H1 (cell line): ENCODE data around the gene P2RX7. TPM values are rescaled to one million over a fixed set of nuclear protein-coding genes. Genes with fewer than 3 reads are reported as not detected.

Experiments used
- CTCF ChIA-PET: fragments of 300-600 bp; sonication (Branson Sonifier 250); formaldehyde crosslinking; loops from one replicate; lab custom pipeline; 2021; ENCODE audit not compliant: partially characterized antibody; lab: Charles Lee
- POLR2A ChIA-PET: fragments of 300-600 bp; sonication (Branson Sonifier 250); formaldehyde crosslinking; loops from one replicate; lab custom pipeline; 2021; ENCODE audit warnings: inconsistent platforms; ENCODE audit not compliant: partially characterized antibody; lab: Charles Lee
- DNase-seq, 2 experiments: peaks; one replicate each; pipeline versions ENCODE4 v3.0.0 to v3.0.0-alpha.2; 2010 to 2022; ENCODE audit warnings: low spot score in 2 of 2, low read depth in 1 of 2, mixed read lengths in 1 of 2
- FAIRE-seq: peaks from 2 replicates; lab custom pipeline; 2011; peaks lifted over from hg19 to GRCh38; lab: Jason Lieb, UNC
- H2AFZ ChIP-seq: 2 replicates; pipeline ENCODE4 v1.8.1; 2012; ENCODE audit warnings: low read length, inconsistent platforms
- H2AK5ac ChIP-seq: 2 replicates; pipeline ENCODE4 v1.6.1; 2013; ENCODE audit warnings: low read depth, low read length
- H2BK120ac ChIP-seq: replicated peaks from 2 replicates; pipeline ENCODE3; 2013; ENCODE audit warnings: low read depth, low read length, inconsistent platforms
- H2BK12ac ChIP-seq: 2 replicates; pipeline ENCODE4 v1.6.1; 2013; ENCODE audit warnings: low read depth, low read length
- H2BK15ac ChIP-seq: 2 replicates; pipeline ENCODE4 v1.6.1; 2013; ENCODE audit warnings: low read length
- H2BK20ac ChIP-seq: 2 replicates; pipeline ENCODE4 v1.6.1; 2013; ENCODE audit warnings: low read length
- H2BK5ac ChIP-seq: 2 replicates; pipeline ENCODE4 v1.6.1; 2013; ENCODE audit warnings: low read depth, low read length
- H3K14ac ChIP-seq: 2 replicates; pipeline ENCODE4 v1.6.1; 2013; ENCODE audit warnings: inconsistent platforms; ENCODE audit not compliant: insufficient read length
- H3K18ac ChIP-seq: 2 replicates; pipeline ENCODE4 v1.6.1; 2013; ENCODE audit warnings: low read length; ENCODE audit errors: extremely low read depth
- H3K23ac ChIP-seq: 2 replicates; pipeline ENCODE4 v1.6.1; 2013; ENCODE audit warnings: inconsistent platforms; ENCODE audit not compliant: insufficient read length
- H3K23me2 ChIP-seq: 2 replicates; pipeline ENCODE4 v1.6.1; 2013; ENCODE audit warnings: low read depth, low read length
- H3K27ac ChIP-seq: 2 replicates; pipeline ENCODE4 v1.6.1; 2011; ENCODE audit warnings: low read depth, low read length, inconsistent platforms
- H3K27me3 ChIP-seq, 4 experiments: replicated peaks in 1 of 4; 1 replicate in 1 of 4; 2 replicates in 3 of 4; pipeline versions ENCODE4 v1.6.1 to v1.8.1; 2011 to 2013; ENCODE audit warnings: low read length in 3 of 4, mild to moderate bottlenecking in 3 of 4, inconsistent platforms in 2 of 4, mixed read lengths in 2 of 4, moderate library complexity in 1 of 4; ENCODE audit not compliant: control insufficient read depth in 3 of 4, insufficient read depth in 3 of 4; ENCODE audit errors: extremely low read depth in 1 of 4
- H3K36me3 ChIP-seq, 4 experiments: 2 replicates each; pipeline versions ENCODE4 v1.6.1 to v1.8.1; 2011 to 2013; ENCODE audit warnings: mild to moderate bottlenecking in 4 of 4, low read length in 3 of 4, moderate library complexity in 2 of 4, control low read depth in 1 of 4, inconsistent platforms in 1 of 4; ENCODE audit not compliant: insufficient read depth in 4 of 4, control insufficient read depth in 2 of 4
- H3K4ac ChIP-seq: replicated peaks from 2 replicates; pipeline ENCODE3; 2013; ENCODE audit warnings: low read length, low read depth, mixed read lengths, inconsistent platforms; ENCODE audit not compliant: insufficient read length
- H3K4me1 ChIP-seq, 4 experiments: replicated peaks in 1 of 4; 1 replicate in 1 of 4; 2 replicates in 3 of 4; pipeline versions ENCODE4 v1.6.1 to v1.8.1; 2011 to 2013; ENCODE audit warnings: low read length in 3 of 4, inconsistent platforms in 2 of 4, mixed read lengths in 1 of 4; ENCODE audit not compliant: insufficient read depth in 4 of 4, control insufficient read depth in 3 of 4
- H3K4me2 ChIP-seq, 2 experiments: 2 replicates each; pipeline versions ENCODE4 v1.6.1 to v1.8.1; 2011 to 2013; ENCODE audit warnings: low read depth in 2 of 2, low read length in 2 of 2, control low read depth in 1 of 2, inconsistent platforms in 1 of 2, mild to moderate bottlenecking in 1 of 2; ENCODE audit not compliant: insufficient read depth in 1 of 2
- H3K4me3 ChIP-seq, 4 experiments: fragments of 200-600, 300-600 bp in 1 of 4; sonication (generic), shearing (Covaris generic), sonication (Bioruptor Twin) in 1 of 4; 2 replicates each; pipeline versions ENCODE4 v1.5.1 to v1.8.1; 2011 to 2016; ENCODE audit warnings: low read length in 4 of 4, low read depth in 3 of 4, control low read depth in 2 of 4, inconsistent platforms in 2 of 4, mild to moderate bottlenecking in 2 of 4, mixed read lengths in 1 of 4, moderate library complexity in 1 of 4; ENCODE audit not compliant: insufficient read depth in 2 of 4; ENCODE audit errors: extremely low read depth in 1 of 4
- H3K56ac ChIP-seq: replicated peaks from 2 replicates; pipeline ENCODE3; 2013; ENCODE audit warnings: low read depth, mild to moderate bottlenecking, mixed read lengths, low read length, inconsistent platforms; ENCODE audit not compliant: insufficient read length
- H3K79me1 ChIP-seq: 2 replicates; pipeline ENCODE4 v1.6.1; 2013; ENCODE audit warnings: low read depth, low read length, control low read depth
- H3K79me2 ChIP-seq, 2 experiments: 2 replicates each; pipeline versions ENCODE4 v1.6.1 to v1.8.1; 2012 to 2013; ENCODE audit warnings: low read length in 2 of 2, mild to moderate bottlenecking in 2 of 2, inconsistent platforms in 1 of 2; ENCODE audit not compliant: insufficient read depth in 2 of 2, control insufficient read depth in 1 of 2
- H3K9ac ChIP-seq, 4 experiments: replicated peaks in 1 of 4; 1 replicate in 1 of 4; 2 replicates in 3 of 4; pipeline versions ENCODE4 v1.6.1 to v1.8.1; 2011 to 2013; ENCODE audit warnings: low read depth in 3 of 4, low read length in 3 of 4, control low read depth in 2 of 4, mild to moderate bottlenecking in 2 of 4, moderate library complexity in 2 of 4, inconsistent platforms in 1 of 4; ENCODE audit errors: extremely low read depth in 1 of 4
- H3K9me3 ChIP-seq, 2 experiments: 2 replicates each; pipeline versions ENCODE4 v1.6.1 to v1.8.1; 2012 to 2013; ENCODE audit warnings: mild to moderate bottlenecking in 2 of 2, moderate library complexity in 2 of 2, control low read depth in 1 of 2, inconsistent platforms in 1 of 2, low read depth in 1 of 2, low read length in 1 of 2, mixed read lengths in 1 of 2; ENCODE audit not compliant: insufficient read depth in 2 of 2
- H4K20me1 ChIP-seq, 2 experiments: replicated peaks in 1 of 2; 2 replicates each; pipeline versions ENCODE3 to v1.8.1; 2011 to 2013; ENCODE audit warnings: inconsistent platforms in 2 of 2, low read length in 2 of 2, mild to moderate bottlenecking in 1 of 2; ENCODE audit not compliant: insufficient read depth in 2 of 2, control insufficient read depth in 1 of 2
- H4K5ac ChIP-seq: 2 replicates; pipeline ENCODE4 v1.6.1; 2013; ENCODE audit warnings: low read length, low read depth, mixed read lengths, inconsistent platforms; ENCODE audit not compliant: insufficient read length
- H4K8ac ChIP-seq: 2 replicates; pipeline ENCODE4 v1.8.0; 2013; ENCODE audit warnings: mild to moderate bottlenecking, moderate library complexity, low read length, inconsistent platforms; ENCODE audit not compliant: insufficient read depth; ENCODE audit errors: extremely low read depth
- H4K91ac ChIP-seq: replicated peaks from 2 replicates; pipeline ENCODE3; 2013; ENCODE audit warnings: low read length, mixed read lengths, inconsistent platforms; ENCODE audit not compliant: insufficient read length
- BACH1 ChIP-seq: IDR thresholded peaks from 2 replicates; pipeline ENCODE4 v1.6.1; 2012; ENCODE audit warnings: low read length, improper control_type of control experiment
- BCL11A ChIP-seq, 2 experiments: IDR thresholded peaks; one replicate each; pipeline ENCODE4 v1.6.1; 2011; ENCODE audit warnings: low read depth in 2 of 2, low read length in 2 of 2, mild to moderate bottlenecking in 2 of 2
- CBX5 ChIP-seq: fragments of 300-800, 300-1000 bp; sonication (generic); IDR thresholded peaks from 2 replicates; pipeline ENCODE4 v1.7.1; 2016; ENCODE audit warnings: antibody characterized with exemption, low read length, low read depth
- EZH2 ChIP-seq: fragments of 200-600 bp; sonication (generic); IDR thresholded peaks from 2 replicates; pipeline ENCODE4 v1.7.1; 2012; ENCODE audit warnings: low read depth, mild to moderate bottlenecking, moderate library complexity, low read length, inconsistent platforms; ENCODE audit not compliant: severe bottlenecking
- HDAC6 ChIP-seq: IDR thresholded peaks from one replicate; pipeline ENCODE4 v1.7.1; 2012; ENCODE audit warnings: low read depth, mild to moderate bottlenecking, inconsistent platforms, low read length, moderate library complexity
- JUND ChIP-seq: IDR thresholded peaks from 2 replicates; pipeline ENCODE4 v1.6.1; 2011; ENCODE audit warnings: mild to moderate bottlenecking, improper control_type of control experiment, low read length
- KDM4A ChIP-seq: IDR thresholded peaks from one replicate; pipeline ENCODE4 v1.7.1; 2012; ENCODE audit warnings: low read depth, mild to moderate bottlenecking, moderate library complexity, low read length, inconsistent platforms; ENCODE audit not compliant: severe bottlenecking
- KDM5A ChIP-seq: fragments of 200-600 bp; IDR thresholded peaks from 2 replicates; pipeline ENCODE4 v1.7.1; 2012; ENCODE audit warnings: mild to moderate bottlenecking, low read length, inconsistent platforms, mixed read lengths
- RBBP5 ChIP-seq: IDR thresholded peaks from 2 replicates; pipeline ENCODE4 v1.7.1; 2012; ENCODE audit warnings: low read depth, mild to moderate bottlenecking, inconsistent platforms, low read length, moderate library complexity, borderline replicate concordance
- TAF1 ChIP-seq: IDR thresholded peaks from 2 replicates; pipeline ENCODE4 v1.6.1; 2011; ENCODE audit warnings: mild to moderate bottlenecking, low read depth, low read length
- TBP ChIP-seq: IDR thresholded peaks from 2 replicates; pipeline ENCODE4 v1.6.1; 2011; ENCODE audit warnings: low read depth, low read length, improper control_type of control experiment
- WGBS, 2 experiments: shearing (Covaris generic) in 1 of 2; methylation state at CpG; one replicate each; pipeline versions ENCODE4 v1.1.6 to v1.1.7; 2013 to 2015; ENCODE audit warnings: low lambda C conversion rate in 2 of 2, mixed read lengths in 2 of 2, inconsistent platforms in 1 of 2, low coverage in 1 of 2, missing lambda C conversion rate in 1 of 2; ENCODE audit not compliant: insufficient replicate concordance in 2 of 2, insufficient coverage in 1 of 2, insufficient read length in 1 of 2; ENCODE audit errors: extremely low coverage in 1 of 2, missing lambda C conversion rate in 1 of 2; 5-methylcytosine and 5-hydroxymethylcytosine counted together
- polyA plus RNA-seq, 7 experiments: library from polyadenylated mRNA; depleted of rRNA in 3 of 7; stranded (reverse) in 5 of 7; unstranded in 2 of 7; fragments of >200 nt in 5 of 7; fragments of 200-250 nt in 2 of 7; gene quantifications; 1 replicate in 5 of 7; 2 replicates in 1 of 7; 4 replicates in 1 of 7; pipeline versions ENCODE4 v1.2.1 to v1.2.3, GENCODE V29; 2011 to 2013; ENCODE audit warnings: missing spikeins in 2 of 7, mixed read lengths in 2 of 7
- total RNA-seq: library from RNA; stranded (reverse); fragmentation: NEBNext Ultra II Directional; extraction: Animal tissue kit (Norgen Biotek cat#: 25700); gene quantifications from 2 replicates; pipeline ENCODE4 v1.2.1, GENCODE V29; 2021
- TF ChIP-seq, protein P1 (sequence below): IDR thresholded peaks from 2 replicates; pipeline ENCODE4 v1.6.1; 2011; ENCODE audit warnings: low read depth, mild to moderate bottlenecking, low read length; ENCODE audit not compliant: insufficient read depth

The P2RX7 gene
- total and polyA plus RNA-seq, 2 of the 8 experiments (the other 6 are each of a cell fraction or from before 2014, with no cell fraction given) = 0.38 to 0.56 TPM

DNA sequence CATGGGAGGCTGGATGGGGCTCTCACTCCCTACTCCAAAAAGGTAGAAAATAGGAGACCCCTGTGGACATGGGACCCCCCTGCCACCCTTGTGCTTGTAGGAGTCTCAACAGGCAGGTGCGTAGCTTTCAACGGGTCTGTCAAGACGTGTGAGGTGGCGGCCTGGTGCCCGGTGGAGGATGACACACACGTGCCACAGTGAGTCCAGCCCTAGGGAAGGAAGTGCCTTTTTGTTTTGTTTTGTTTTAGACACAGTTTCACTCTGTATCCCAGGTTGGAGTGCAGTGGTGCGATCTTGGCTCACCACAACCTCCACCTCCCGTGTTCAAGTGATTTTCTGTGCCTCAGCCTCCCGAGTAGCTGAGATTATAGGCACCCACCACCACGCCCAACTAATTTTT lies 90.2 kb downstream of the P2RX7 start:
- 94% methylated on average over 10 of the region's 10 CpGs; no CpG with 5 or more reads in 1 of the 2 experiments for WGBS, 2 experiments
- H3K23me2 ChIP-seq = no peaks in the 10 kb centered on the region; the same call in 1 of the 2 replicates
- FAIRE-seq = no peak
- H3K9me3 ChIP-seq = no peaks in the 10 kb centered on the region
- H3K27ac ChIP-seq = no peak overlapping the region
- H3K56ac ChIP-seq = no peak overlapping the region
- H2AK5ac ChIP-seq = no peak overlapping the region
- H3K14ac ChIP-seq = no peak overlapping the region
- H3K79me2 ChIP-seq = no peaks in the 10 kb centered on the region
- no peaks in the 10 kb centered on the region for H4K20me1 ChIP-seq
- no peak overlapping the region for H3K4me2 ChIP-seq
- POLR2A ChIA-PET = interaction anchor here (2.2 to 3.1 kb wide), 2 partner anchors 8 to 10 kb away, joined by 6 to 12 read pairs; no protein-coding TSS in a partner anchor
- no peak overlapping the region for H3K4me3 ChIP-seq
- H3K23ac ChIP-seq = no peak overlapping the region
- H2AFZ ChIP-seq = no peak overlapping the region
- H2BK120ac ChIP-seq = no peak overlapping the region
- no peak overlapping the region for H3K9ac ChIP-seq
- H4K5ac ChIP-seq = no peak overlapping the region
- no peak overlapping the region for H4K8ac ChIP-seq
- no peaks in the 10 kb centered on the region for H3K27me3 ChIP-seq
- H4K91ac ChIP-seq = no peak overlapping the region
- H3K4me1 ChIP-seq = no peaks in the 10 kb centered on the region
- H2BK5ac ChIP-seq = no peak overlapping the region
- CTCF ChIA-PET = interaction anchor here (0.6 to 1.6 kb wide), 11 partner anchors 8 to 485 kb away, joined by 3 to 6 read pairs (median 3); no protein-coding TSS in a partner anchor
- H3K18ac ChIP-seq = no peak overlapping the region
- no peaks in the 10 kb centered on the region for H3K79me1 ChIP-seq
- no peak overlapping the region for H2BK20ac ChIP-seq
- H3K4ac ChIP-seq = no peak overlapping the region
- no peak for TF ChIP-seq EZH2
- TF ChIP-seq, protein P1, sequence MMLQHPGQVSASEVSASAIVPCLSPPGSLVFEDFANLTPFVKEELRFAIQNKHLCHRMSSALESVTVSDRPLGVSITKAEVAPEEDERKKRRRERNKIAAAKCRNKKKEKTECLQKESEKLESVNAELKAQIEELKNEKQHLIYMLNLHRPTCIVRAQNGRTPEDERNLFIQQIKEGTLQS = no peak
- no peak for TF ChIP-seq RBBP5
- TF ChIP-seq HDAC6 = no peak
- no peak for TF ChIP-seq CBX5
- TF ChIP-seq KDM5A = no peak
- TF ChIP-seq BCL11A (IDR thresholded peaks at IDR 0.05; ENCODE audit: low read depth in 2 of 2, low read length in 2 of 2) = no peak
- no peak for TF ChIP-seq KDM4A
- TF ChIP-seq TAF1 = no peak
- TF ChIP-seq TBP = no peak
- TF ChIP-seq JUND = no peak
- no peak for TF ChIP-seq BACH1
- TF ChIP-seq, all 59 proteins: peak for 0
- Histone ChIP-seq H2BK12ac (no peak overlapping the region), H2BK15ac (no peak overlapping the region), H3K36me3 (no peaks in the 10 kb centered on the region)
- no peak for DNase-seq
